Inflammatory macrophage (primary cell): ENCODE data around the gene TAF1L.

Experiments
- DNase-seq, 2 donors: peaks; one replicate each; pipeline ENCODE4 v3.0.0-alpha.2; 2020 to 2022

The TAF1L gene

GRCh38 chr9:32590898-32591297, 44.6 kb downstream of the TAF1L start:
- DNase-seq: no peak

DNA sequence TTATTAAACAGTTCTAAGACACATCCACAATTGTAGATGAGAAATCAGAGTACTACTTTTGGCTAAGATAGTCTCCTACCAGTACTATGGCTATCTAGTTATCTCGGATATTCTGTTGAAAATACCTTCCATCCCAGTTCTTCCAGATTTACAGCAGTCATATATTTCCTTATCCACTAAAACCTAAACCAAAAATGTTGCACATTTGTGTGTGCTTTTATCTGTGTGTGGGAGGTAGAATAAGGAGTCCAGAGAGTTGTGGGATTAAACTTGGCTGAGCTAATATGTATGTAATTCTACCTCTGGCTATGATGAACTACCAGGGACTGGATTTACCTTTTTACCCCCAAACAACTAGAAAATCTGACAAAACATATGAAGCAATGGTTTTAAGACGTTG, 45.0 kb downstream of the TAF1L start:
- DNase-seq: no peak

- DNase-seq: peak; percentile 69 to 71
Observed at GRCh38 chr9:32589083-32589723, 46.3 kb downstream of the TAF1L start.

DNA sequence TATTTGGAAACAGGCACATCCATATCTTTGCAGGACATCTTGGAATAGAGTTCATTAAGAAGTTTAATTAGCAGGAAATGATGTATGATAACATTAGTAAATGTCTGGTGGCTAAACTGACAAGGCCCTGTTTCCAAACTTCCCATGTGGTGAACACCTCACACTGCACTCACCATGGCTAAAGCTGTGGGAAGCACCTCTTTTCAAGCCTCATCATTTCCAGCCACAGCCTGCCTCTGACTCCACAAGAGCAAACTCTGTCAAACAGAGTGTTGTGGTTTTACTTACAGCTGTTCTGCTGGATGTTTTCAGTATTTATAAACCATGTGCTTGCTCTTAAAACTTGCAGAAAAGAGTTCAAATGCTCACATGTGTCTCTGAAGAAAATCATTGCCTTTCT, 47.6 kb downstream of the TAF1L start:
- peak in 1 of 2 donors; percentile 32 for DNase-seq

DNA sequence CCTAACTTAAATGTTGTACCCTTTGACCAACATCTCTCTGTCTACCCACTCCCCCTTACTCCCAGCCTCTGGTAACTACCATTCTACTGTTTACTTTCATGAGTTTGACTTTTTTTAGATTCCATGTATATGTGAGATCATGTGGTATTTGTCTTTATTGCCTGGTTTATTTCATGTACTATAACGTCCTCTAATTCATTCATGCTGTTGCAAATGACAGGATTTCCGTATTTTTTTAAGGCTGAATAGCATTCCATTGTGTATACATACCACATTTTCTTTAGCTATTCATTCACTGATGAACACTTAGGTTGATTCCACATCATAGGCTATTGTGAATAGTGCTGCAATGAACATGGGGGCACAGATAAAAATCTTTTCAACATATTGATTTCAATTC, 50.7 kb downstream of the TAF1L start:
- no peak for DNase-seq

DNA sequence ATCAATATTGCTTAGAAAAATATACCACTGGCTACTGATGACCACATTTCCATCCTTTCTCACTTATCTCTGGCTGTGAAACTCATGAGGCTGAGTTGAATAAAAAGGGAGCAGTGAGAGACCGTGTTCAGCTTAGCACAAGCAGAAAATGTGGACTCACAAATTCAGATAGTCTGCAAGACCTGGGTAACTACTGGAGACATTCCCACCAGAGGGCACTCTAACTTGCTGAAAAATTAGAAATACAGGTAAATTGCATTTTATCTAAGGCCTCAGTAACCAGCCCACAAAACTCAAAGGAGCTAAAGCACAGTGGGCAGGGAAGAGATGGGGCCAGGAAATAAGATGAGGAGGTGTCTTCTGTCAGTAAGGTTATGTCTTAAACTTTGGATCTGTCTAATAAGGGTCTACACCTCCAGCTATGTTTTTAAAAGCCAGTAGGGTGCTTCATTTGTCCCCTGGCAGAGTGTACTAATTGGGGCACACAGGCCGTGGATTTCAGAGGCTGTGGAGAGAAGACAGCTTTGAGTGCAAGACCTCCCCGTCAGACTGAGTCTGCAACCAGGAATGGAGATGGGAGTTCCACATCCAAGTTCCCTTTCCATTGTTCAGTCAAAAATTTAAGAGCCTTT, 53.8 kb downstream of the TAF1L start:
- peak; percentile 38 to 52 for DNase-seq

GRCh38 chr9:32580631-32581300, 54.7 kb downstream of the TAF1L start:
- DNase-seq: no peak

DNA sequence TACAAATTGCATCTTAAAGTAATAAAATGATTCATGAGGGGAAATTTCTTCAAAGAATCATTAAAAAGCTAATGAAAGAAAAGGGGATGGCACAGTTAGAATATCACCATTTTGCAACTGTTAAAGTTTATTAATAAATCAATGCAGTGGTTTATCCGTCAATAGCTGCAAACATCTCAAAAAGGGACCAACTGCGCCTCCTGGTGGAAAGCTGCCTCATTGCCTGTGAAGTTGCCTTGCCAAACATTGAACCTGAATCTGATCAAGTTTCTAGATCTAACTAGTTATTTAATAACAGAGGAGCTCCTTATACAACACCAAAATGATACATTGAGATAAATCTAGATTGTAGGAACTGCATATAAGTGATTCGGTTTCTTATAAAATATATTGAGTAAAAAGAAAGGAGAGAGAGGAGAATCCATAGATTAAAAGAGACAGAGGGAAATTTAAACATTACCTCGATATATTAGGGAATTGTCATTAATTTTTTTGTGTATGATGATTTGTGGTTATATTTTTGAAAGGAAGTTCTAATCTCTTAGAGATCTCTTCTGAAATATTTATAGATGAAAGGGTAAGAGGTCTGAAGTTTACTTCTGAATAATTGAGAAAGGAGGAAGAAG, 55.6 kb downstream of the TAF1L start:
- peak; percentile 75 to 76 for DNase-seq
